WTC11 (cell line): ENCODE results near the gene CHST6. TPM values are rescaled to one million over a fixed set of nuclear protein-coding genes. Genes with fewer than 3 reads are reported as not detected.

Source experiments
- ARID4B ChIP-seq: sonication (generic); formaldehyde crosslinking; IDR thresholded peaks from 2 replicates; pipeline ENCODE4 v1.8.0; 2023; ENCODE audit warnings: missing genetic modification reagents, mild to moderate bottlenecking, borderline replicate concordance
- E2F5 ChIP-seq: sonication (generic); formaldehyde crosslinking; IDR thresholded peaks from 2 replicates; pipeline ENCODE4 v1.8.1; 2022; ENCODE audit warnings: mild to moderate bottlenecking, moderate library complexity, missing genetic modification reagents
- ERG ChIP-seq: fragments of 250-450 bp; sonication (Bioruptor Pico); IDR thresholded peaks from 2 replicates; pipeline ENCODE4 v1.8.0; 2021; ENCODE audit warnings: mild to moderate bottlenecking
- FOXJ3 ChIP-seq: sonication (generic); formaldehyde crosslinking; IDR thresholded peaks from 2 replicates; pipeline ENCODE4 v1.9.0; 2021; ENCODE audit warnings: missing genetic modification reagents, mild to moderate bottlenecking, borderline replicate concordance
- GTF2I ChIP-seq: fragments of 250-450 bp; sonication (Bioruptor Pico); conservative IDR thresholded peaks from 2 replicates; pipeline ENCODE4 v1.4.0; 2021; ENCODE audit warnings: mild to moderate bottlenecking
- KAT7 ChIP-seq: sonication (generic); formaldehyde crosslinking; IDR thresholded peaks from 2 replicates; pipeline ENCODE4 v1.8.1; 2023; ENCODE audit warnings: missing genetic modification reagents, mild to moderate bottlenecking, borderline replicate concordance
- PRDM15 ChIP-seq: sonication (generic); formaldehyde crosslinking; IDR thresholded peaks from 2 replicates; pipeline ENCODE4 v1.8.0; 2022; ENCODE audit warnings: missing genetic modification reagents
- RELA ChIP-seq: sonication (generic); formaldehyde crosslinking; IDR thresholded peaks from 2 replicates; pipeline ENCODE4 v1.8.1; 2022; ENCODE audit warnings: missing genetic modification reagents, mild to moderate bottlenecking, borderline replicate concordance
- STAT6 ChIP-seq: sonication (generic); formaldehyde crosslinking; conservative IDR thresholded peaks from 2 replicates; pipeline ENCODE4 v1.8.1; 2023; ENCODE audit warnings: mild to moderate bottlenecking, low read depth, missing genetic modification reagents, moderate library complexity
- TCF7 ChIP-seq: sonication (generic); formaldehyde crosslinking; IDR thresholded peaks from 2 replicates; pipeline ENCODE4 v1.8.0; 2022; ENCODE audit warnings: mild to moderate bottlenecking, low read depth, missing genetic modification reagents, moderate library complexity
- TEAD4 ChIP-seq: sonication (generic); formaldehyde crosslinking; IDR thresholded peaks from 2 replicates; pipeline ENCODE4 v1.8.0; 2022; ENCODE audit warnings: mild to moderate bottlenecking, missing genetic modification reagents
- ZNF512 ChIP-seq: sonication (generic); formaldehyde crosslinking; IDR thresholded peaks from 2 replicates; pipeline ENCODE4 v1.8.1; 2022; ENCODE audit warnings: missing genetic modification reagents, borderline replicate concordance
- ZNF532 ChIP-seq: fragments of 250-450 bp; sonication (Bioruptor Pico); IDR thresholded peaks from 2 replicates; pipeline ENCODE4 v1.9.0; 2021; ENCODE audit warnings: mild to moderate bottlenecking, borderline replicate concordance
- total RNA-seq: library from RNA; stranded (reverse); gene quantifications from 3 replicates; pipeline ENCODE4 v1.2.3, GENCODE V29; 2021

The CHST6 gene
- total RNA-seq, 1 experiment from 2014 or later = 20.2 TPM

GRCh38 chr16:75464122-75464918, 30.9 kb downstream of the CHST6 start, which contains the start of gene TMEM170A (continued):
- TF ChIP-seq ZNF512 (no peak), KAT7 (CRISPR knock-in tag) (no peak; the same call in 1 of the 2 replicates), TEAD4 (CRISPR knock-in tag) (no peak), FOXJ3 (CRISPR knock-in tag) (no peak), ARID4B (CRISPR knock-in tag) (no peak; the same call in 1 of the 2 replicates), STAT6 (CRISPR knock-in tag) (no peak), GTF2I (no peak), E2F5 (peak; percentile 96), ERG (CRISPR knock-in tag) (no peak), ZNF532 (CRISPR knock-in tag) (no peak), TCF7 (CRISPR knock-in tag) (0 out of 2 replicates have a peak, but pooled peaks have one; percentile 61), PRDM15 (CRISPR knock-in tag) (no peak), RELA (no peak)
